Upper lobe of left lung (tissue), 6 donors: ENCODE measurements around the gene SPPL3. TPM values are rescaled to one million over a fixed set of nuclear protein-coding genes. Genes with fewer than 3 reads are reported as not detected.

ENCODE experiments used
- ATAC-seq, 2 donors: fragments of 200-7000 bp; cut with Tn5 transposase; one replicate each; pipeline ENCODE4 v1.9.1; 2022; ENCODE audit warnings: mild to moderate bottlenecking in 2 of 2, moderate library complexity in 2 of 2; ENCODE audit not compliant: low FRiP score in 2 of 2
- DNase-seq, 2 donors: peaks; one replicate each; pipeline ENCODE4 v3.0.0-alpha.2; 2019 to 2020
- H3K27ac ChIP-seq, 4 donors: fragments of 200-600 bp; sonication (generic); one replicate each; pipeline ENCODE4 v1.5.1; 2016 to 2019
- H3K27me3 ChIP-seq, 4 donors: fragments of 200-600 bp; sonication (generic); one replicate each; pipeline ENCODE4 v1.5.1; 2017 to 2019
- H3K36me3 ChIP-seq, 4 donors: fragments of 200-600 bp; sonication (generic); one replicate each; pipeline ENCODE4 v1.5.1; 2016 to 2019
- H3K4me1 ChIP-seq, 4 donors: fragments of 200-600 bp; sonication (generic); one replicate each; pipeline ENCODE4 v1.5.1; 2018 to 2019
- H3K4me3 ChIP-seq, 4 donors: fragments of 200-600 bp; sonication (generic); one replicate each; pipeline ENCODE4 v1.5.1; 2017 to 2019; ENCODE audit warnings: mild to moderate bottlenecking in 2 of 4, moderate library complexity in 1 of 4
- H3K9me3 ChIP-seq, 4 donors: fragments of 200-600 bp; sonication (generic); one replicate each; pipeline ENCODE4 v1.5.1; 2018 to 2019
- CTCF ChIP-seq, 6 experiments: fragments of 450-650 bp in 4 of 6; fragments of 200-600 bp in 2 of 6; sonication (generic) in 2 of 6; IDR thresholded peaks; one replicate each; pipeline ENCODE4 v1.5.1; 2016 to 2019; ENCODE audit warnings: antibody characterized with exemption in 6 of 6
- EP300 ChIP-seq, 4 donors: sonication (generic); formaldehyde crosslinking; IDR thresholded peaks; one replicate each; pipeline ENCODE4 v1.5.1; 2017; ENCODE audit warnings: antibody characterized with exemption in 4 of 4, control low read depth in 2 of 4
- POLR2A ChIP-seq, 4 donors: fragments of 450-650 bp; IDR thresholded peaks; one replicate each; pipeline ENCODE4 v1.5.1; 2016 to 2017; ENCODE audit warnings: antibody characterized with exemption in 4 of 4, mild to moderate bottlenecking in 2 of 4
- POLR2AphosphoS5 ChIP-seq, 2 donors: sonication (generic); formaldehyde crosslinking; IDR thresholded peaks; one replicate each; pipeline ENCODE4 v1.5.1; 2017; ENCODE audit warnings: antibody characterized with exemption in 2 of 2
- WGBS, 2 donors: methylation state at CpG; one replicate each; pipeline ENCODE4 v1.1.5; 2017 to 2018; 5-methylcytosine and 5-hydroxymethylcytosine counted together
- total RNA-seq, 6 donors: library from RNA; depleted of rRNA in 4 of 6; stranded (reverse); fragments of >200 nt in 4 of 6; gene quantifications; one replicate each; pipeline versions ENCODE4 v1.1.0 to v1.2.1, GENCODE V29; 2016 to 2021
- donor health status: DM: no; HTN: no; CAD: no; lungs with moderate emphysema.
- donor health status: DM: no; HTN: yes; CAD: no; lungs with severe emphysema.

The SPPL3 gene
- total RNA-seq, 6 donors from 2014 or later: 17.8 to 44.3 (median 23.2) TPM

DNA sequence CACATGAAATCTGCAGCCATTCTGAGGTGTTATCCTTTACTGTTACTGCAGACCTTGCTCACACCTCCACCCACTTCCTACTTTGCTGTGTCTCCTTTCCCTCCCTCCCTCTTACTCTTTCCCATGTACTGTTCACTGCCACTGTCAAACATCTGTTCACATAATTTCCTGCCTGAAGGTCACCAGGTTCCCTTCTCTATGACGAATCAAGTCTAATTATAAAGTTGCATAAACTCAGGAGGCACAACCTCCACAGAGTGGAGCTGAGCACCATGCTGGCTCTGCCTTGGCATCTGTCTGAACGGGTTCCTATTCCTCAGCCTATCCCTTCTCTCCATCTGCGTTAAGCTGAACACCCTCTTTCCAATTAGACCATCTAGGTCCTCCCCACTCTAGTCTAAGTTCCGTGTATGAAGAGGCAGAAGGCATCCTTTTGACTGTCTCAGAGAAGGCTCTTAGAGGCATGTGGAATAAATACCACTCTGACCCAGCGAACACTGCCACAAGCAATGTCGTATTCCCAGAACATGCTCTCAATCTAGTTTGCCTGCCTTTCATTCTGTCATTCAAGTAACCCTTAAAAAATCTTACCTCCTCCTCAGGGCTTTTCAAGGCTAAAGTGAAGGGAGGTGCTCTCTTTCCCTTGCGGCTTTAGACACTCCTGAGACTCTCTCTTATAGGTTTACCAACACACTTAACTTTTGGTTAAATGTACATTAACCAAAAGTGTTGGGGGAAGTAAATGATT lies 129.8 kb downstream of the SPPL3 start:
- Histone ChIP-seq H3K4me1 (peaks cover 0 to 17% (median 14%) of the 10 kb centered on the region in 4 donors), H3K27ac (peak overlapping the region; percentile 6 to 19 (median 16)), H3K36me3 (peaks cover 0 to 18% (median 3%) of the 10 kb centered on the region in 4 donors), H3K4me3 (no peak overlapping the region), H3K9me3 (no peaks in the 10 kb centered on the region), H3K27me3 (no peaks in the 10 kb centered on the region)
- WGBS, 2 donors: 54 to 57% methylated on average over 7 of the region's 7 CpGs
- TF ChIP-seq EP300 (IDR thresholded peaks at IDR 0.05) (no peak), POLR2AphosphoS5 (IDR thresholded peaks at IDR 0.05) (no peak), POLR2A (IDR thresholded peaks at IDR 0.05) (no peak), CTCF (IDR thresholded peaks at IDR 0.05) (no peak)
- peak in 1 of 2 donors; percentile 54 for ATAC-seq
- no peak for DNase-seq

- Histone ChIP-seq H3K4me3 (no peak overlapping the region), H3K27ac (no peak overlapping the region), H3K36me3 (peaks cover 8 to 44% (median 30%) of the 10 kb centered on the region in 4 donors), H3K4me1 (peaks cover 0 to 30% (median 17%) of the 10 kb centered on the region in 4 donors), H3K9me3 (no peaks in the 10 kb centered on the region), H3K27me3 (no peaks in the 10 kb centered on the region)
- ATAC-seq: no peak
- peak in 1 of 2 donors; percentile 55 for DNase-seq
- no peak for TF ChIP-seq POLR2AphosphoS5 (IDR thresholded peaks at IDR 0.05)
- TF ChIP-seq POLR2A (IDR thresholded peaks at IDR 0.05): no peak
- TF ChIP-seq EP300 (IDR thresholded peaks at IDR 0.05): no peak
- no peak for TF ChIP-seq CTCF (IDR thresholded peaks at IDR 0.05)
- 87 to 90% methylated on average over 11 of the region's 11 CpGs for WGBS, 2 donors
These were observed 133.1 kb downstream of the SPPL3 start for GRCh38 chr12:120771097-120771496.

DNA sequence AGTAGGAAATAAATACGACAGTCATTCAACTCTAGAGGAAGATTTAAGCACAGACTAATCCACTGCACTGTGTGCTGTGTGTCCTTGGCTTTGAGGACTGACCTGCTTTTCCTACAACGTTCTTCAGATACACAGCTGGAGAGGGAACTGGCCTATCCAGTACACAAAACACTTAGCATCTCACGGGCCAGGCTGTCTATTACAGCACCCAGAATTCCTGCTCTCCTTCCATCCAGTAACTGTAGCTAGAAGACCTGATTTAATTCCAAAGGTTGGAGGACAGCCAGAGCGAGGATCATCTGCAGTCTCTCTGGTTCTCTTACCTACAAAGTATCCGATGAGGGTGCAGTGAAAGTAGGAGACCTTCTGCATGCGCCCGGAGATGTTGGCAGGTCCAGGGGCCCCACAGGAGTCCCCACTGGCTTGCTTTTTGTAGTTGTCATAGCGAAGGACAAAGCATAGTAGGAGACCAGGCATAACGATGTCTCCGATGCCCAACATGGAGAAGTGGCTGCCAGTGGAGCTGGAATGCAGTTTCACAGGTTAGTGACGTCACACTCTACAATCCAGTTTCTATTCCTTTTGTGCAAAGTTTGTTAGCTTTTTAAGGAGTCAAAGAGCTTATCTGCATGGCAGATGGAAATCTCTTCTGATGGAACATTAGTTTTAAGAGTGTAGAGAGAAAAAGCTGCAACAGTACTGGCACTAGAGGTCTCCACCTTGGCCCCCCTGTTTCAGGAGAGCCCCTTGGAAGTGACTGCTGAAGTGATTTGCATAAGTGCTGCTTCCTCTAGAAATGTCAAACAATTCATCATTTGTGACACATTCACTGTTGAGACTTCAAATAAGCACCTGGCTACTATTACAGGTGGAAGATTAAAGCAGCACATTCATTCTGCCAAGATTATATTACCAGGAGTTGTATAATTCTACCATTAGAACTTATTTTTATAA lies 136.8 kb downstream of the SPPL3 start:
- TF ChIP-seq POLR2A (IDR thresholded peaks at IDR 0.05): no peak
- no peak for TF ChIP-seq CTCF (IDR thresholded peaks at IDR 0.05)
- no peak for TF ChIP-seq POLR2AphosphoS5 (IDR thresholded peaks at IDR 0.05)
- no peak for TF ChIP-seq EP300 (IDR thresholded peaks at IDR 0.05)
- 78 to 81% methylated on average over 11 of the region's 11 CpGs for WGBS, 2 donors
- Histone ChIP-seq H3K27me3 (no peaks in the 10 kb centered on the region), H3K36me3 (peaks cover 18 to 71% (median 54%) of the 10 kb centered on the region in 4 donors), H3K4me3 (no peak overlapping the region), H3K9me3 (no peaks in the 10 kb centered on the region), H3K4me1 (peaks cover 0 to 14% (median 2%) of the 10 kb centered on the region in 4 donors), H3K27ac (peak overlapping the region in 3 of 4 donors; percentile 10 to 45 (median 40))
- ATAC-seq: peak; percentile 31 to 53
- DNase-seq: peak in 1 of 2 donors; percentile 44

GRCh38 chr12:120766566-120766965 lies 137.6 kb downstream of the SPPL3 start:
- Histone ChIP-seq H3K36me3 (peaks cover 18 to 74% (median 57%) of the 10 kb centered on the region in 4 donors), H3K27ac (no peak overlapping the region), H3K27me3 (no peaks in the 10 kb centered on the region), H3K4me1 (peaks cover 0 to 14% (median 4%) of the 10 kb centered on the region in 4 donors), H3K9me3 (no peaks in the 10 kb centered on the region), H3K4me3 (no peak overlapping the region)
- no peak for ATAC-seq
- 76 to 94% methylated on average over 4 to 5 of the region's 5 CpGs for WGBS, 2 donors
- DNase-seq: no peak
- no peak for TF ChIP-seq POLR2AphosphoS5 (IDR thresholded peaks at IDR 0.05)
- TF ChIP-seq POLR2A (IDR thresholded peaks at IDR 0.05): no peak
- TF ChIP-seq CTCF (IDR thresholded peaks at IDR 0.05): no peak
- no peak for TF ChIP-seq EP300 (IDR thresholded peaks at IDR 0.05)
